ENCODE data around the gene ZFHX3. TPM values are rescaled to one million over a fixed set of nuclear protein-coding genes. Genes with fewer than 3 reads are reported as not detected.

ZFHX3 gene
- polyA plus RNA-seq, 1 donor (not counting 4 experiments of a cell fraction or from before 2014, with no cell fraction given): 1.2 TPM

GRCh38 chr16:72833969-72834368 lies 214.0 kb downstream of the ZFHX3 start:
- no peaks in the 10 kb centered on the region for H4K20me1 ChIP-seq (ENCODE audit: control insufficient read depth, extremely low read depth, insufficient read depth, low read length)
- no peak overlapping the region for H3K27ac ChIP-seq (ENCODE audit: control insufficient read depth, insufficient read depth, low read length)
- no peaks in the 10 kb centered on the region for H3K9me1 ChIP-seq (ENCODE audit: control insufficient read depth, extremely low read depth, insufficient read depth, low read length)
- no peak overlapping the region for H2AFZ ChIP-seq (ENCODE audit: control insufficient read depth, low read length)
- TF ChIP-seq CTCF (optimal IDR thresholded peaks at IDR 0.05 in 1 of 3, IDR thresholded peaks at IDR 0.05 in 1 of 3, conservative IDR thresholded peaks at IDR 0.05 in 1 of 3; ENCODE audit: extremely low read depth in 1 of 3, insufficient read depth in 2 of 3, low read length in 3 of 3) (no peak), EZH2 (IDR thresholded peaks at IDR 0.05; ENCODE audit: low read length) (no peak)
- no peak overlapping the region for H3K4me2 ChIP-seq (ENCODE audit: control insufficient read depth, extremely low read depth, insufficient read depth, low read depth, low read length)
- no peak for FAIRE-seq
- H3K9me3 ChIP-seq (ENCODE audit: control insufficient read depth, low read depth, low read length): no peaks in the 10 kb centered on the region
- no peak overlapping the region for H3K4me3 ChIP-seq (ENCODE audit: control insufficient read depth in 2 of 3, extremely low read depth in 1 of 3, insufficient read depth in 2 of 3, low read depth in 1 of 3, low read length in 3 of 3)
- no peaks in the 10 kb centered on the region for H3K79me2 ChIP-seq (ENCODE audit: control insufficient read depth, insufficient read depth, low read length)
- H3K36me3 ChIP-seq (ENCODE audit: control insufficient read depth in 2 of 2, extremely low read depth in 1 of 2, insufficient read depth in 2 of 2, low read length in 2 of 2): peaks cover 0 to 1% of the 10 kb centered on the region in 2 experiments
- dilution Hi-C loops (cut with MboI; ENCODE audit: extremely low pct_ligation_motif_present, low sequenced_read_pairs): no loop called here
- no peaks in the 10 kb centered on the region for H3K4me1 ChIP-seq (ENCODE audit: control insufficient read depth, extremely low read depth, insufficient read depth, low read length)
- no peaks in the 10 kb centered on the region for H3K27me3 ChIP-seq (ENCODE audit: control insufficient read depth, extremely low read depth, insufficient read depth, low read length)
- no peak for DNase-seq (ENCODE audit: low read depth, low spot score)
- no peak overlapping the region for H3K9ac ChIP-seq (ENCODE audit: control insufficient read depth, extremely low read depth, insufficient read depth, low read length)

GRCh38 chr16:72833482-72833881 lies 214.4 kb downstream of the ZFHX3 start:
- FAIRE-seq (no peak), DNase-seq (ENCODE audit: low read depth, low spot score) (no peak)
- Histone ChIP-seq H3K9me3 (ENCODE audit: control insufficient read depth, low read depth, low read length) (no peaks in the 10 kb centered on the region), H3K36me3 (ENCODE audit: control insufficient read depth in 2 of 2, extremely low read depth in 1 of 2, insufficient read depth in 2 of 2, low read length in 2 of 2) (peaks cover 0 to 1% of the 10 kb centered on the region in 2 experiments), H3K9ac (ENCODE audit: control insufficient read depth, extremely low read depth, insufficient read depth, low read length) (no peak overlapping the region), H2AFZ (ENCODE audit: control insufficient read depth, low read length) (no peak overlapping the region), H3K27me3 (ENCODE audit: control insufficient read depth, extremely low read depth, insufficient read depth, low read length) (no peaks in the 10 kb centered on the region), H4K20me1 (ENCODE audit: control insufficient read depth, extremely low read depth, insufficient read depth, low read length) (no peaks in the 10 kb centered on the region), H3K9me1 (ENCODE audit: control insufficient read depth, extremely low read depth, insufficient read depth, low read length) (no peaks in the 10 kb centered on the region), H3K4me2 (ENCODE audit: control insufficient read depth, extremely low read depth, insufficient read depth, low read depth, low read length) (no peak overlapping the region), H3K27ac (ENCODE audit: control insufficient read depth, insufficient read depth, low read length) (no peak overlapping the region), H3K4me3 (ENCODE audit: control insufficient read depth in 2 of 3, extremely low read depth in 1 of 3, insufficient read depth in 2 of 3, low read depth in 1 of 3, low read length in 3 of 3) (no peak overlapping the region), H3K4me1 (ENCODE audit: control insufficient read depth, extremely low read depth, insufficient read depth, low read length) (no peaks in the 10 kb centered on the region), H3K79me2 (ENCODE audit: control insufficient read depth, insufficient read depth, low read length) (no peaks in the 10 kb centered on the region)
- dilution Hi-C loops (cut with MboI; ENCODE audit: extremely low pct_ligation_motif_present, low sequenced_read_pairs): no loop called here
- no peak for TF ChIP-seq EZH2 (IDR thresholded peaks at IDR 0.05; ENCODE audit: low read length)
- no peak for TF ChIP-seq CTCF (optimal IDR thresholded peaks at IDR 0.05 in 1 of 3, IDR thresholded peaks at IDR 0.05 in 1 of 3, conservative IDR thresholded peaks at IDR 0.05 in 1 of 3; ENCODE audit: extremely low read depth in 1 of 3, insufficient read depth in 2 of 3, low read length in 3 of 3)
